Naive thymus-derived CD4-positive, alpha-beta T cell (primary cell): ENCODE results near the gene GRAMD4. TPM values are rescaled to one million over a fixed set of nuclear protein-coding genes. Genes with fewer than 3 reads are reported as not detected.

Source experiments
- ATAC-seq: fragments of 150-1000 bp; cut with Tn5 transposase; 2 replicates; pipeline ENCODE4 v1.10.0; 2021; ENCODE audit warnings: mild to moderate bottlenecking, moderate library complexity
- CTCF ChIA-PET: fragments of 350-600 bp; sonication (Branson Sonifier 250); formaldehyde crosslinking; loops from one replicate; lab custom pipeline; 2021; ENCODE audit warnings: antibody characterized with exemption; lab: Charles Lee
- POLR2A ChIA-PET: fragments of 350-600 bp; sonication (Branson Sonifier 250); formaldehyde crosslinking; loops from one replicate; lab custom pipeline; 2021; ENCODE audit warnings: antibody characterized with exemption, inconsistent platforms; lab: Charles Lee
- DNase-seq, 9 donors: peaks; one replicate each; pipeline versions ENCODE4 v3.0.0 to v3.0.0-alpha.2; 2020 to 2022; ENCODE audit warnings: mixed read lengths in 1 of 9
- H3K27ac ChIP-seq: one replicate; pipeline ENCODE4 v1.7.0; 2013; ENCODE audit warnings: mild to moderate bottlenecking, low read depth, low read length, moderate library complexity
- H3K27me3 ChIP-seq, 2 donors: one replicate each; pipeline ENCODE4 v1.7.0; 2013; ENCODE audit warnings: low read length in 2 of 2, mild to moderate bottlenecking in 2 of 2, moderate library complexity in 2 of 2; ENCODE audit not compliant: control insufficient read depth in 2 of 2, insufficient read depth in 2 of 2
- H3K36me3 ChIP-seq, 3 experiments: 1 replicate in 2 of 3; 2 replicates in 1 of 3; pipeline ENCODE4 v1.7.0; 2013; ENCODE audit warnings: low read length in 3 of 3, mild to moderate bottlenecking in 3 of 3, moderate library complexity in 1 of 3; ENCODE audit not compliant: insufficient read depth in 3 of 3, control insufficient read depth in 2 of 3
- H3K4me1 ChIP-seq, 2 donors: one replicate each; pipeline ENCODE4 v1.7.0; 2013; ENCODE audit warnings: low read length in 2 of 2, mild to moderate bottlenecking in 2 of 2, moderate library complexity in 1 of 2; ENCODE audit not compliant: control insufficient read depth in 2 of 2, insufficient read depth in 2 of 2
- H3K4me3 ChIP-seq: 2 replicates; pipeline ENCODE4 v1.7.0; 2013; ENCODE audit warnings: mild to moderate bottlenecking, low read length
- H3K9me3 ChIP-seq, 3 experiments: 1 replicate in 2 of 3; 2 replicates in 1 of 3; pipeline ENCODE4 v1.7.0; 2013; ENCODE audit warnings: low read length in 3 of 3; ENCODE audit not compliant: control insufficient read depth in 2 of 3
- H3K27ac Mint-ChIP-seq, 9 donors: one replicate each; pipeline ENCODE4 v1.8.0; 2020 to 2022; ENCODE audit warnings: mixed read lengths in 9 of 9, mild to moderate bottlenecking in 8 of 9, moderate library complexity in 5 of 9, inconsistent platforms in 2 of 9
- H3K27me3 Mint-ChIP-seq, 5 donors: one replicate each; pipeline ENCODE4 v1.8.0; 2021 to 2022; ENCODE audit warnings: mixed read lengths in 5 of 5, mild to moderate bottlenecking in 1 of 5
- H3K36me3 Mint-ChIP-seq, 5 donors: one replicate each; pipeline ENCODE4 v1.8.0; 2020 to 2022; ENCODE audit warnings: mixed read lengths in 5 of 5, mild to moderate bottlenecking in 3 of 5, inconsistent platforms in 1 of 5
- H3K4me1 Mint-ChIP-seq, 7 donors: one replicate each; pipeline ENCODE4 v1.8.0; 2020 to 2022; ENCODE audit warnings: mixed read lengths in 7 of 7, mild to moderate bottlenecking in 3 of 7, inconsistent platforms in 1 of 7
- H3K4me3 Mint-ChIP-seq, 10 donors: one replicate each; pipeline ENCODE4 v1.8.0; 2020 to 2022; ENCODE audit warnings: mild to moderate bottlenecking in 10 of 10, mixed read lengths in 10 of 10, moderate library complexity in 6 of 10, inconsistent platforms in 2 of 10
- H3K9me3 Mint-ChIP-seq, 11 donors: one replicate each; pipeline ENCODE4 v1.8.0; 2020 to 2022; ENCODE audit warnings: mixed read lengths in 11 of 11, mild to moderate bottlenecking in 4 of 11, inconsistent platforms in 1 of 11, moderate library complexity in 1 of 11
- intact Hi-C, 2 donors: fragments of 100-400 bp; cut with micrococcal nuclease; formaldehyde crosslinking; loops; one replicate each; pipeline ENCODE4 v1.15.1; 2023
- polyA plus RNA-seq, 2 donors: library from polyadenylated mRNA; unstranded; fragments of 300-500 nt; fragmentation: Illumina TruSeq; gene quantifications; one replicate each; pipeline ENCODE4 v1.2.3, GENCODE V29; 2021
- total RNA-seq, 6 experiments: library from RNA in 5 of 6; stranded (reverse) in 5 of 6; gene quantifications; 1 replicate in 5 of 6; 2 replicates in 1 of 6; pipeline ENCODE4 v1.2.3 and lab custom pipeline; 2021 to 2026

Gene GRAMD4
- total and polyA plus RNA-seq, 7 experiments from 2014 or later: 2.1 to 48.5 (median 14.8) TPM

GRCh38 chr22:46682011-46682731, 62.0 kb downstream of the GRAMD4 start:
- CTCF ChIA-PET: interaction anchor here (0.6 kb wide), 1 partner anchor 39 kb away, joined by 3 read pairs; no protein-coding TSS in a partner anchor
- H3K27me3 Mint-ChIP-seq: no peaks in the 10 kb centered on the region
- peaks cover 0 to 12% (median 3%) of the 10 kb centered on the region in 5 donors for H3K36me3 Mint-ChIP-seq
- no peaks in the 10 kb centered on the region for H3K27me3 ChIP-seq
- POLR2A ChIA-PET: no interaction called here
- H3K9me3 Mint-ChIP-seq: no peaks in the 10 kb centered on the region
- peaks cover 20 to 37% (median 25%) of the 10 kb centered on the region in 7 donors for H3K4me1 Mint-ChIP-seq
- H3K36me3 ChIP-seq: peaks cover 0 to 18% (median 4%) of the 10 kb centered on the region in 3 experiments
- DNase-seq (no peak), ATAC-seq (no peak)
- H3K27ac ChIP-seq: no peak overlapping the region
- peaks cover 0 to 28% of the 10 kb centered on the region in 2 donors for H3K4me1 ChIP-seq
- no peak overlapping the region for H3K4me3 ChIP-seq
- H3K4me3 Mint-ChIP-seq: no peak overlapping the region
- peak overlapping the region in 3 of 9 donors; percentile 18 to 84 (median 28) for H3K27ac Mint-ChIP-seq
- H3K9me3 ChIP-seq: no peaks in the 10 kb centered on the region
- intact Hi-C loops: loop anchor here in 1 of 2 donors (5.0 kb wide), 1 partner anchor 120 kb away; no protein-coding TSS in a partner anchor

GRCh38 chr22:46684706-46685105, 64.5 kb downstream of the GRAMD4 start:
- peak overlapping the region in 8 of 9 donors; percentile 41 to 94 (median 86) for H3K27ac Mint-ChIP-seq
- H3K27me3 Mint-ChIP-seq: no peaks in the 10 kb centered on the region
- peak; percentile 40 for ATAC-seq
- CTCF ChIA-PET: no interaction called here
- no peaks in the 10 kb centered on the region for H3K27me3 ChIP-seq
- no peak for DNase-seq
- H3K4me3 ChIP-seq: no peak overlapping the region
- POLR2A ChIA-PET: no interaction called here
- H3K4me1 Mint-ChIP-seq: peaks cover 16 to 30% (median 25%) of the 10 kb centered on the region in 7 donors
- no peaks in the 10 kb centered on the region for H3K9me3 Mint-ChIP-seq
- peaks cover 0 to 21% of the 10 kb centered on the region in 2 donors for H3K4me1 ChIP-seq
- H3K36me3 ChIP-seq: peaks cover 4 to 33% (median 6%) of the 10 kb centered on the region in 3 experiments
- H3K27ac ChIP-seq: peak overlapping the region; percentile 35
- peak overlapping the region in 1 of 10 donors; percentile 5 for H3K4me3 Mint-ChIP-seq
- H3K9me3 ChIP-seq: no peaks in the 10 kb centered on the region
- H3K36me3 Mint-ChIP-seq: peaks cover 0 to 16% (median 9%) of the 10 kb centered on the region in 5 donors
- intact Hi-C loops: loop anchor here (1.0 to 5.0 kb wide), 3 partner anchors 118 to 122 kb away; no protein-coding TSS in a partner anchor

- H3K4me3 Mint-ChIP-seq: peak overlapping the region in 2 of 10 donors; percentile 45 to 63
- ChIA-PET CTCF (no interaction called here), POLR2A (no interaction called here)
- H3K9me3 Mint-ChIP-seq: no peaks in the 10 kb centered on the region
- peak; percentile 10 for ATAC-seq
- H3K36me3 Mint-ChIP-seq: peaks cover 6 to 25% (median 10%) of the 10 kb centered on the region in 5 donors
- intact Hi-C loops: loop anchor here in 1 of 2 donors (5.0 kb wide), 1 partner anchor 124 kb away; no protein-coding TSS in a partner anchor
- Histone ChIP-seq H3K4me3 (no peak overlapping the region), H3K27ac (peak overlapping the region; percentile 14), H3K27me3 (no peaks in the 10 kb centered on the region), H3K9me3 (no peaks in the 10 kb centered on the region), H3K4me1 (peaks cover 0 to 21% of the 10 kb centered on the region in 2 donors), H3K36me3 (peaks cover 10 to 49% (median 13%) of the 10 kb centered on the region in 3 experiments)
- H3K27ac Mint-ChIP-seq: peak overlapping the region in 8 of 9 donors; percentile 84 to 95 (median 90)
- peaks cover 15 to 30% (median 25%) of the 10 kb centered on the region in 7 donors for H3K4me1 Mint-ChIP-seq
- no peak for DNase-seq
- no peaks in the 10 kb centered on the region for H3K27me3 Mint-ChIP-seq
Observed at GRCh38 chr22:46686221-46687047, 66.2 kb downstream of the GRAMD4 start.

GRCh38 chr22:46687048-46687444, 66.9 kb downstream of the GRAMD4 start:
- intact Hi-C loops: loop anchor here in 1 of 2 donors (5.0 kb wide), 1 partner anchor 125 kb away; no protein-coding TSS in a partner anchor
- no peak for DNase-seq
- no peaks in the 10 kb centered on the region for H3K27me3 ChIP-seq
- Mint-ChIP-seq H3K27ac (peak overlapping the region in 5 of 9 donors; percentile 34 to 91 (median 55)), H3K4me1 (peaks cover 15 to 30% (median 25%) of the 10 kb centered on the region in 7 donors), H3K36me3 (peaks cover 7 to 29% (median 10%) of the 10 kb centered on the region in 5 donors), H3K9me3 (no peaks in the 10 kb centered on the region), H3K4me3 (no peak overlapping the region), H3K27me3 (no peaks in the 10 kb centered on the region)
- H3K27ac ChIP-seq: no peak overlapping the region
- no peak for ATAC-seq
- H3K4me3 ChIP-seq: no peak overlapping the region
- CTCF ChIA-PET: no interaction called here
- peaks cover 0 to 21% of the 10 kb centered on the region in 2 donors for H3K4me1 ChIP-seq
- peaks cover 10 to 55% (median 13%) of the 10 kb centered on the region in 3 experiments for H3K36me3 ChIP-seq
- no peaks in the 10 kb centered on the region for H3K9me3 ChIP-seq
- POLR2A ChIA-PET: no interaction called here

GRCh38 chr22:46687460-46687859, 67.3 kb downstream of the GRAMD4 start:
- H3K27ac ChIP-seq: no peak overlapping the region
- intact Hi-C loops: loop anchor here in 1 of 2 donors (5.0 kb wide), 1 partner anchor 125 kb away; no protein-coding TSS in a partner anchor
- no peaks in the 10 kb centered on the region for H3K9me3 Mint-ChIP-seq
- DNase-seq (no peak), ATAC-seq (no peak)
- no peaks in the 10 kb centered on the region for H3K27me3 Mint-ChIP-seq
- H3K4me1 ChIP-seq: peaks cover 0 to 21% of the 10 kb centered on the region in 2 donors
- H3K4me3 Mint-ChIP-seq: no peak overlapping the region
- POLR2A ChIA-PET: no interaction called here
- no peaks in the 10 kb centered on the region for H3K27me3 ChIP-seq
- peak overlapping the region in 3 of 9 donors; percentile 32 to 55 (median 34) for H3K27ac Mint-ChIP-seq
- no peak overlapping the region for H3K4me3 ChIP-seq
- H3K36me3 ChIP-seq: peaks cover 10 to 56% (median 13%) of the 10 kb centered on the region in 3 experiments
- peaks cover 7 to 29% (median 10%) of the 10 kb centered on the region in 5 donors for H3K36me3 Mint-ChIP-seq
- no peaks in the 10 kb centered on the region for H3K9me3 ChIP-seq
- CTCF ChIA-PET: no interaction called here
- peaks cover 15 to 30% (median 25%) of the 10 kb centered on the region in 7 donors for H3K4me1 Mint-ChIP-seq

GRCh38 chr22:46688949-46689348, 68.8 kb downstream of the GRAMD4 start:
- peaks cover 7 to 33% (median 10%) of the 10 kb centered on the region in 5 donors for H3K36me3 Mint-ChIP-seq
- ATAC-seq (no peak), DNase-seq (no peak)
- no peak overlapping the region for H3K4me3 Mint-ChIP-seq
- H3K27ac Mint-ChIP-seq: peak overlapping the region in 2 of 9 donors; percentile 12 to 55
- Histone ChIP-seq H3K27me3 (no peaks in the 10 kb centered on the region), H3K27ac (no peak overlapping the region), H3K4me3 (no peak overlapping the region), H3K9me3 (no peaks in the 10 kb centered on the region), H3K4me1 (peaks cover 0 to 21% of the 10 kb centered on the region in 2 donors), H3K36me3 (peaks cover 10 to 67% (median 13%) of the 10 kb centered on the region in 3 experiments)
- no peaks in the 10 kb centered on the region for H3K27me3 Mint-ChIP-seq
- peaks cover 15 to 28% (median 24%) of the 10 kb centered on the region in 7 donors for H3K4me1 Mint-ChIP-seq
- intact Hi-C loops: loop anchor here in 1 of 2 donors (5.0 kb wide), 1 partner anchor 127 kb away; no protein-coding TSS in a partner anchor
- H3K9me3 Mint-ChIP-seq: no peaks in the 10 kb centered on the region
- CTCF ChIA-PET: no interaction called here
- POLR2A ChIA-PET: no interaction called here
